Loucy (cell line): Measurements from ENCODE around the gene ISCU.

Source experiments
- CTCF ChIP-seq: fragments of 200-600 bp; sonication (generic); conservative IDR thresholded peaks from 2 replicates; pipeline ENCODE4 v1.5.1; 2014; ENCODE audit warnings: mild to moderate bottlenecking, antibody characterized with exemption, low read length
- EZH2phosphoT487 ChIP-seq: fragments of 200-600 bp; IDR thresholded peaks from 2 replicates; pipeline ENCODE4 v1.6.1; 2018; ENCODE audit warnings: antibody characterized with exemption, mild to moderate bottlenecking, moderate library complexity, borderline replicate concordance

- TF ChIP-seq CTCF (no peak), EZH2phosphoT487 (no peak)
These were observed 20.1 kb upstream of the ISCU start for GRCh38 chr12:108542320-108542719.
